ENCODE results near the gene FRMPD2.

FRMPD2 gene

GRCh38 chr10:48274636-48275035 lies at the start of gene FRMPD2:
Gene FRMPD2 (minus strand): TSS chr10:48274696. CDS start chr10:48274567, 129 bp downstream.
- no peak for DNase-seq (ENCODE audit: low spot score)

- no peak for DNase-seq (ENCODE audit: low spot score)
Measured at GRCh38 chr10:48322017-48322416, 47.5 kb upstream of the FRMPD2 start.

GRCh38 chr10:48317321-48317990 lies 43.0 kb upstream of the FRMPD2 start:
- DNase-seq (ENCODE audit: low spot score): no peak

- DNase-seq (ENCODE audit: low spot score): no peak
Measured at GRCh38 chr10:48316236-48316635, 41.7 kb upstream of the FRMPD2 start.

- DNase-seq (ENCODE audit: low spot score): no peak
Measured at GRCh38 chr10:48314107-48314506, 39.6 kb upstream of the FRMPD2 start.

- DNase-seq (ENCODE audit: low spot score): peak; percentile 70
Measured at GRCh38 chr10:48309711-48310226, 35.3 kb upstream of the FRMPD2 start.

GRCh38 chr10:48307711-48308018 lies 33.2 kb upstream of the FRMPD2 start:
- DNase-seq (ENCODE audit: low spot score): no peak

- peak; percentile 82 for DNase-seq (ENCODE audit: low spot score)
Measured at GRCh38 chr10:48306870-48307710, 32.6 kb upstream of the FRMPD2 start.

- DNase-seq (ENCODE audit: low spot score): peak; percentile 99
Measured at GRCh38 chr10:48306265-48306869, 31.9 kb upstream of the FRMPD2 start, which contains the start of gene MAPK8. Gene MAPK8 (plus strand): TSS chr10:48306677. CDS start chr10:48401661, 94,984 bp downstream.

GRCh38 chr10:48305905-48306264 lies 31.4 kb upstream of the FRMPD2 start:
- no peak for DNase-seq (ENCODE audit: low spot score)

- DNase-seq (ENCODE audit: low spot score): no peak
Measured at GRCh38 chr10:48302515-48303476, 28.3 kb upstream of the FRMPD2 start.

- no peak for DNase-seq (ENCODE audit: low spot score)
Measured at GRCh38 chr10:48300556-48300955, 26.1 kb upstream of the FRMPD2 start.

- DNase-seq (ENCODE audit: low spot score): no peak
Measured at GRCh38 chr10:48299692-48300091, 25.2 kb upstream of the FRMPD2 start.

- DNase-seq (ENCODE audit: low spot score): no peak
Measured at GRCh38 chr10:48299066-48299465, 24.6 kb upstream of the FRMPD2 start.

GRCh38 chr10:48296576-48297098 lies 22.1 kb upstream of the FRMPD2 start:
- DNase-seq (ENCODE audit: low spot score): no peak

GRCh38 chr10:48294431-48294830 lies 19.9 kb upstream of the FRMPD2 start:
- no peak for DNase-seq (ENCODE audit: low spot score)

GRCh38 chr10:48292616-48293015 lies 18.1 kb upstream of the FRMPD2 start:
- no peak for DNase-seq (ENCODE audit: low spot score)

GRCh38 chr10:48291190-48291589 lies 16.7 kb upstream of the FRMPD2 start:
- DNase-seq (ENCODE audit: low spot score): no peak

- DNase-seq (ENCODE audit: low spot score): no peak
Measured at GRCh38 chr10:48290286-48290685, 15.8 kb upstream of the FRMPD2 start.

- peak; percentile 56 for DNase-seq (ENCODE audit: low spot score)
Measured at GRCh38 chr10:48289501-48290238, 15.2 kb upstream of the FRMPD2 start.

- no peak for DNase-seq (ENCODE audit: low spot score)
Measured at GRCh38 chr10:48288661-48289060, 14.2 kb upstream of the FRMPD2 start.
